Measurements from ENCODE around the gene MTO1. TPM values are rescaled to one million over a fixed set of nuclear protein-coding genes. Genes with fewer than 3 reads are reported as not detected.
"Not testable (repeated sequence)": the region's sequence is repeated elsewhere in the genome, so short reads cannot be mapped to it uniquely, and the experiment has no call there.

Gene MTO1
- total RNA-seq, 2 donors from 2014 or later: 21.5 to 26.7 TPM

- Histone ChIP-seq H3K36me3 (ENCODE audit: control insufficient read depth, insufficient read depth, low read length) (no peaks in the 10 kb centered on the region), H3K27ac (ENCODE audit: low read depth, low read length) (no peak overlapping the region), H3K9ac (ENCODE audit: extremely low read depth, low read length, poor library complexity, severe bottlenecking) (no peak overlapping the region), H3K27me3 (ENCODE audit: control insufficient read depth, insufficient read depth, low read length, poor library complexity, severe bottlenecking) (no peaks in the 10 kb centered on the region), H3K4me1 (ENCODE audit: control insufficient read depth, insufficient read depth, low read length) (no peaks in the 10 kb centered on the region), H3K4me3 (ENCODE audit: low read length) (no peak overlapping the region), H3K9me3 (ENCODE audit: control insufficient read depth, low read length) (no peaks in the 10 kb centered on the region)
- H3K4me1 Mint-ChIP-seq: peaks cover 6% of the 10 kb centered on the region
- no peak overlapping the region for H3K27ac Mint-ChIP-seq
- no peak for TF ChIP-seq CTCF (conservative IDR thresholded peaks at IDR 0.05)
- WGBS, 2 experiments (ENCODE audit: insufficient coverage in 1 of 2, insufficient read length in 1 of 2): 89 to 91% methylated on average over 4 to 10 of the region's 10 CpGs
- no peaks in the 10 kb centered on the region for H3K36me3 Mint-ChIP-seq (ENCODE audit: low read depth)
- H3K27me3 Mint-ChIP-seq (ENCODE audit: insufficient read depth): no peaks in the 10 kb centered on the region
- no peak overlapping the region for H3K4me3 Mint-ChIP-seq
- H3K9me3 Mint-ChIP-seq: no peaks in the 10 kb centered on the region
- DNase-seq: no peak
Observed at GRCh38 chr6:73538116-73538779, 76.7 kb downstream of the MTO1 start.

- not testable (repeated sequence) for DNase-seq; H3K4me1 ChIP-seq (ENCODE audit: control insufficient read depth, insufficient read depth, low read length); H3K27ac ChIP-seq (ENCODE audit: low read depth, low read length); H3K4me1 Mint-ChIP-seq; H3K27ac Mint-ChIP-seq; H3K27me3 ChIP-seq (ENCODE audit: control insufficient read depth, insufficient read depth, low read length, poor library complexity, severe bottlenecking); H3K9ac ChIP-seq (ENCODE audit: extremely low read depth, low read length, poor library complexity, severe bottlenecking); H3K27me3 Mint-ChIP-seq (ENCODE audit: insufficient read depth); H3K36me3 Mint-ChIP-seq (ENCODE audit: low read depth); H3K9me3 ChIP-seq (ENCODE audit: control insufficient read depth, low read length); H3K4me3 ChIP-seq (ENCODE audit: low read length); H3K9me3 Mint-ChIP-seq; H3K36me3 ChIP-seq (ENCODE audit: control insufficient read depth, insufficient read depth, low read length); H3K4me3 Mint-ChIP-seq
- 83 to 94% methylated on average over 3 of the region's 3 CpGs for WGBS, 2 experiments (ENCODE audit: insufficient coverage in 1 of 2, insufficient read length in 1 of 2)
Observed at GRCh38 chr6:73542481-73542880, 80.9 kb downstream of the MTO1 start.

- WGBS, 2 experiments (ENCODE audit: insufficient coverage in 1 of 2, insufficient read length in 1 of 2): 90 to 100% methylated on average over 2 to 5 of the region's 5 CpGs
- Mint-ChIP-seq H3K27ac (no peak overlapping the region), H3K36me3 (ENCODE audit: low read depth) (no peaks in the 10 kb centered on the region), H3K4me1 (no peaks in the 10 kb centered on the region), H3K9me3 (no peaks in the 10 kb centered on the region), H3K27me3 (ENCODE audit: insufficient read depth) (no peaks in the 10 kb centered on the region), H3K4me3 (no peak overlapping the region)
- no peak overlapping the region for H3K9ac ChIP-seq (ENCODE audit: extremely low read depth, low read length, poor library complexity, severe bottlenecking)
- H3K4me3 ChIP-seq (ENCODE audit: low read length): no peak overlapping the region
- DNase-seq: no peak
- no peaks in the 10 kb centered on the region for H3K4me1 ChIP-seq (ENCODE audit: control insufficient read depth, insufficient read depth, low read length)
- H3K27me3 ChIP-seq (ENCODE audit: control insufficient read depth, insufficient read depth, low read length, poor library complexity, severe bottlenecking): no peaks in the 10 kb centered on the region
- H3K9me3 ChIP-seq (ENCODE audit: control insufficient read depth, low read length): no peaks in the 10 kb centered on the region
- no peaks in the 10 kb centered on the region for H3K36me3 ChIP-seq (ENCODE audit: control insufficient read depth, insufficient read depth, low read length)
- H3K27ac ChIP-seq (ENCODE audit: low read depth, low read length): no peak overlapping the region
- TF ChIP-seq CTCF (conservative IDR thresholded peaks at IDR 0.05): no peak
Observed at GRCh38 chr6:73542891-73543290, 81.4 kb downstream of the MTO1 start.

- Mint-ChIP-seq H3K9me3 (no peaks in the 10 kb centered on the region), H3K4me3 (no peak overlapping the region), H3K27me3 (ENCODE audit: insufficient read depth) (no peaks in the 10 kb centered on the region), H3K27ac (no peak overlapping the region), H3K36me3 (ENCODE audit: low read depth) (no peaks in the 10 kb centered on the region), H3K4me1 (peaks cover 10% of the 10 kb centered on the region)
- H3K36me3 ChIP-seq (ENCODE audit: control insufficient read depth, insufficient read depth, low read length): no peaks in the 10 kb centered on the region
- no peak overlapping the region for H3K9ac ChIP-seq (ENCODE audit: extremely low read depth, low read length, poor library complexity, severe bottlenecking)
- WGBS, 2 experiments (ENCODE audit: insufficient coverage in 1 of 2, insufficient read length in 1 of 2): no CpG with 5 or more reads among the region's 1 CpG
- DNase-seq: no peak
- no peak overlapping the region for H3K27ac ChIP-seq (ENCODE audit: low read depth, low read length)
- H3K4me3 ChIP-seq (ENCODE audit: low read length): no peak overlapping the region
- no peaks in the 10 kb centered on the region for H3K4me1 ChIP-seq (ENCODE audit: control insufficient read depth, insufficient read depth, low read length)
- H3K27me3 ChIP-seq (ENCODE audit: control insufficient read depth, insufficient read depth, low read length, poor library complexity, severe bottlenecking): no peaks in the 10 kb centered on the region
- TF ChIP-seq CTCF (conservative IDR thresholded peaks at IDR 0.05): no peak
- no peaks in the 10 kb centered on the region for H3K9me3 ChIP-seq (ENCODE audit: control insufficient read depth, low read length)
Observed at GRCh38 chr6:73547036-73547435, 85.5 kb downstream of the MTO1 start.
